DND-41 (cell line): Measurements from ENCODE around the gene PASK.

ENCODE experiments used
- ATAC-seq: fragments of 200-7000 bp; cut with Tn5 transposase; 3 replicates; pipeline ENCODE4 v1.9.1; 2021; ENCODE audit warnings: low read depth; ENCODE audit not compliant: insufficient read depth
- DNase-seq: peaks from one replicate; pipeline ENCODE4 v3.0.0-alpha.2; 2020
- H2AFZ ChIP-seq: 2 replicates; pipeline ENCODE4 v1.6.0; 2012; ENCODE audit warnings: low read depth, low read length
- H3K27ac ChIP-seq: 2 replicates; pipeline ENCODE4 v1.5.1; 2012; ENCODE audit warnings: low read length, inconsistent platforms
- H3K27me3 ChIP-seq: fragments of 200-600 bp; sonication (generic); 2 replicates; pipeline ENCODE4 v1.6.0; 2012; ENCODE audit warnings: low read length, mild to moderate bottlenecking, inconsistent platforms; ENCODE audit not compliant: insufficient read depth, poor library complexity
- H3K36me3 ChIP-seq: 2 replicates; pipeline ENCODE4 v1.5.1; 2012; ENCODE audit warnings: low read length, inconsistent platforms; ENCODE audit not compliant: insufficient read depth
- H3K4me1 ChIP-seq: 2 replicates; pipeline ENCODE4 v1.5.1; 2012; ENCODE audit warnings: mild to moderate bottlenecking, low read length; ENCODE audit not compliant: insufficient read depth
- H3K4me2 ChIP-seq: 2 replicates; pipeline ENCODE4 v1.6.0; 2012; ENCODE audit warnings: mild to moderate bottlenecking, moderate library complexity, low read length, inconsistent platforms; ENCODE audit not compliant: insufficient read depth
- H3K4me3 ChIP-seq, 2 experiments: fragments of 200-600 bp in 1 of 2; shearing (Covaris generic) in 1 of 2; 2 replicates each; pipeline ENCODE4 v1.5.1; 2012 to 2016; ENCODE audit warnings: inconsistent platforms in 2 of 2, low read length in 2 of 2, mild to moderate bottlenecking in 2 of 2, low read depth in 1 of 2, moderate library complexity in 1 of 2
- H3K79me2 ChIP-seq: 2 replicates; pipeline ENCODE4 v1.6.0; 2012; ENCODE audit warnings: low read length, inconsistent platforms; ENCODE audit not compliant: insufficient read depth
- H3K9ac ChIP-seq: 2 replicates; pipeline ENCODE4 v1.6.0; 2012; ENCODE audit warnings: low read depth, mild to moderate bottlenecking, inconsistent platforms, low read length, moderate library complexity
- H3K9me3 ChIP-seq: 2 replicates; pipeline ENCODE4 v1.5.1; 2012; ENCODE audit warnings: low read length, moderate library complexity, mild to moderate bottlenecking, inconsistent platforms; ENCODE audit not compliant: insufficient read depth, severe bottlenecking
- H4K20me1 ChIP-seq: 2 replicates; pipeline ENCODE4 v1.6.0; 2012; ENCODE audit warnings: low read length; ENCODE audit not compliant: insufficient read depth
- CTCF ChIP-seq: IDR thresholded peaks from 2 replicates; pipeline ENCODE4 v1.5.1; 2012; ENCODE audit warnings: borderline replicate concordance, low read length, moderate library complexity, mild to moderate bottlenecking; ENCODE audit not compliant: poor library complexity, severe bottlenecking; ENCODE audit errors: extremely low read depth
- EZH2 ChIP-seq: IDR thresholded peaks from 3 replicates; pipeline ENCODE4 v1.6.1; 2012; ENCODE audit warnings: borderline replicate concordance, low read depth, mild to moderate bottlenecking, moderate library complexity, low read length, inconsistent platforms; ENCODE audit not compliant: severe bottlenecking

Gene PASK

GRCh38 chr2:241066171-241066892 is 82.9 kb downstream of the PASK start:
- H3K4me3 ChIP-seq = no peak overlapping the region
- no peak overlapping the region for H3K27ac ChIP-seq
- no peak for DNase-seq
- no peaks in the 10 kb centered on the region for H3K36me3 ChIP-seq
- H3K27me3 ChIP-seq = no peaks in the 10 kb centered on the region
- no peaks in the 10 kb centered on the region for H3K4me1 ChIP-seq
- no peak overlapping the region for H3K9ac ChIP-seq
- no peak overlapping the region for H3K4me2 ChIP-seq
- peaks cover 5% of the 10 kb centered on the region for H4K20me1 ChIP-seq
- no peaks in the 10 kb centered on the region for H3K79me2 ChIP-seq
- H3K9me3 ChIP-seq = no peaks in the 10 kb centered on the region
- no peak overlapping the region for H2AFZ ChIP-seq
- ATAC-seq = no peak
- TF ChIP-seq CTCF = no peak
- no peak for TF ChIP-seq EZH2

- ATAC-seq (no peak), DNase-seq (no peak)
- Histone ChIP-seq H3K27ac (no peak overlapping the region), H3K4me1 (no peaks in the 10 kb centered on the region), H3K9me3 (no peaks in the 10 kb centered on the region), H3K4me3 (no peak overlapping the region), H3K79me2 (no peaks in the 10 kb centered on the region), H4K20me1 (no peaks in the 10 kb centered on the region; the same call in none of the 2 replicates), H3K36me3 (no peaks in the 10 kb centered on the region), H3K9ac (no peak overlapping the region), H3K27me3 (no peaks in the 10 kb centered on the region), H3K4me2 (no peak overlapping the region), H2AFZ (no peak overlapping the region)
- TF ChIP-seq EZH2 = no peak
- no peak for TF ChIP-seq CTCF
Measured at GRCh38 chr2:241065355-241065803, 83.9 kb downstream of the PASK start.

- Histone ChIP-seq H3K27ac (no peak overlapping the region), H3K4me3 (no peak overlapping the region), H3K36me3 (no peaks in the 10 kb centered on the region), H3K4me1 (no peaks in the 10 kb centered on the region), H2AFZ (no peak overlapping the region), H3K27me3 (no peaks in the 10 kb centered on the region), H3K9me3 (no peaks in the 10 kb centered on the region), H3K9ac (no peak overlapping the region), H3K4me2 (no peak overlapping the region), H4K20me1 (no peaks in the 10 kb centered on the region; the same call in none of the 2 replicates), H3K79me2 (no peaks in the 10 kb centered on the region)
- ATAC-seq = no peak
- no peak for DNase-seq
- no peak for TF ChIP-seq CTCF
- TF ChIP-seq EZH2 = no peak
Measured at GRCh38 chr2:241064802-241065354, 84.4 kb downstream of the PASK start.
